Measurements from ENCODE around the gene PPM1E.

GRCh38 chr17:58802188-58802587, 46.5 kb downstream of the PPM1E start:
- TF ChIP-seq, protein P1, sequence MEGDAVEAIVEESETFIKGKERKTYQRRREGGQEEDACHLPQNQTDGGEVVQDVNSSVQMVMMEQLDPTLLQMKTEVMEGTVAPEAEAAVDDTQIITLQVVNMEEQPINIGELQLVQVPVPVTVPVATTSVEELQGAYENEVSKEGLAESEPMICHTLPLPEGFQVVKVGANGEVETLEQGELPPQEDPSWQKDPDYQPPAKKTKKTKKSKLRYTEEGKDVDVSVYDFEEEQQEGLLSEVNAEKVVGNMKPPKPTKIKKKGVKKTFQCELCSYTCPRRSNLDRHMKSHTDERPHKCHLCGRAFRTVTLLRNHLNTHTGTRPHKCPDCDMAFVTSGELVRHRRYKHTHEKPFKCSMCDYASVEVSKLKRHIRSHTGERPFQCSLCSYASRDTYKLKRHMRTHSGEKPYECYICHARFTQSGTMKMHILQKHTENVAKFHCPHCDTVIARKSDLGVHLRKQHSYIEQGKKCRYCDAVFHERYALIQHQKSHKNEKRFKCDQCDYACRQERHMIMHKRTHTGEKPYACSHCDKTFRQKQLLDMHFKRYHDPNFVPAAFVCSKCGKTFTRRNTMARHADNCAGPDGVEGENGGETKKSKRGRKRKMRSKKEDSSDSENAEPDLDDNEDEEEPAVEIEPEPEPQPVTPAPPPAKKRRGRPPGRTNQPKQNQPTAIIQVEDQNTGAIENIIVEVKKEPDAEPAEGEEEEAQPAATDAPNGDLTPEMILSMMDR (IDR thresholded peaks at IDR 0.05) = no peak
- no peak for TF ChIP-seq ZFX (IDR thresholded peaks at IDR 0.05; ENCODE audit: borderline replicate concordance)

All from 22Rv1 (cell line).